HG03097 (cell line): Measurements from ENCODE around the gene NEUROG1.
"Not testable (repeated sequence)": the region's sequence is repeated elsewhere in the genome, so short reads cannot be mapped to it uniquely, and the experiment has no call there.

ENCODE experiments used
- ATAC-seq: cut with Tn5 transposase; IDR thresholded peaks from one replicate; pipeline ENCODE4 v1.9.1; 2021; ENCODE audit not compliant: unreplicated experiment, low FRiP score

The NEUROG1 gene

DNA sequence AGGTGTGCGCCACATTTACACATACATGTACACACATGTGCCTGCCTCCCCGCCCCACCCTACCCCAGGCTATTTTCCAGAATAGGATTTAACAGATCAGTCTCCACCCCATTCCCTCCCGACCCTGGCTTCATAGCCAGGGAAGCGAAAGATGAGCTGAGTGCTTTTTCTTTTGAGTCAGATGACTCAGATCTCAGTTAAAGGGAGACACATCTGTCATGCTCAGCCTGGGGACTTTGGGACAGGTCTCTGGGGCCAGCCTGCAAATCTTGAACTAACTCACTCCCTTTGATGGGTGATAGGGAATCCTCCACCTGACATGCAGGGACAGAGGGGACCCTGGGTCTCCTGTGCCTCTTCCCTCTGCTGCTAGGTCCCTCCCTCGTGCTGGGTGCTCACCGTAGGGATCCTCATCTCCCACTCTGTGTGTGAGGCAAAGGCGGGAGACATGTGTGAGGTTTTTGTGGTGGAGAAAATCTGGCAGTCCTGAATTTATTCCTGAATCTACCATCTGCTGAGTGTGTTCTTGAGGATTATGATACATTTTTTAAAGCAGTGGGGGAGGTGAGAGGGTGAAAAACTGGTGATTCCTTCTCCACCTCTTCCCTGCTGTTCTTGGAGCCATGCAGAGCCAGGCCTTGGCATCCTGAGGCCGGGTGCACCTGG, 37.7 kb downstream of the NEUROG1 start:
- no peak for ATAC-seq

- ATAC-seq = not testable (repeated sequence)
Observed at GRCh38 chr5:135495531-135495930, 40.2 kb downstream of the NEUROG1 start.

- ATAC-seq = no peak
Observed at GRCh38 chr5:135494196-135494595, 41.6 kb downstream of the NEUROG1 start.

GRCh38 chr5:135493406-135494180, 42.2 kb downstream of the NEUROG1 start:
- no peak for ATAC-seq

DNA sequence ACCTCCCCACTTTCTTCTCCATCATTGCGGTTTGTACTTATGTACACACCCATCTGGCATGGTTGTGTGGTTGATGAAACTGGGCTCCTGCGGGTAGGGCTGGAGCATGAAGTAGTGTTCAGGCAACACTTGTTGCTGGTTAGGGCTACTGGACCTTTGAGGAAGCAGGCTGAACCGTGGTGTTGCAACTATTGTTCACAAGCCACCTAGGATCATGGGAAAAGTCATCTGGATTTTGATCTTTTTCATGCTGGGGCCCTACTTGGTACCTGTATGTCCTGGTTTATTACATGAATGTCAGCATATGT, 43.5 kb downstream of the NEUROG1 start:
- no peak for ATAC-seq

GRCh38 chr5:135491552-135492318, 44.0 kb downstream of the NEUROG1 start:
- no peak for ATAC-seq

- ATAC-seq = no peak
Observed at GRCh38 chr5:135491038-135491551, 44.7 kb downstream of the NEUROG1 start.

DNA sequence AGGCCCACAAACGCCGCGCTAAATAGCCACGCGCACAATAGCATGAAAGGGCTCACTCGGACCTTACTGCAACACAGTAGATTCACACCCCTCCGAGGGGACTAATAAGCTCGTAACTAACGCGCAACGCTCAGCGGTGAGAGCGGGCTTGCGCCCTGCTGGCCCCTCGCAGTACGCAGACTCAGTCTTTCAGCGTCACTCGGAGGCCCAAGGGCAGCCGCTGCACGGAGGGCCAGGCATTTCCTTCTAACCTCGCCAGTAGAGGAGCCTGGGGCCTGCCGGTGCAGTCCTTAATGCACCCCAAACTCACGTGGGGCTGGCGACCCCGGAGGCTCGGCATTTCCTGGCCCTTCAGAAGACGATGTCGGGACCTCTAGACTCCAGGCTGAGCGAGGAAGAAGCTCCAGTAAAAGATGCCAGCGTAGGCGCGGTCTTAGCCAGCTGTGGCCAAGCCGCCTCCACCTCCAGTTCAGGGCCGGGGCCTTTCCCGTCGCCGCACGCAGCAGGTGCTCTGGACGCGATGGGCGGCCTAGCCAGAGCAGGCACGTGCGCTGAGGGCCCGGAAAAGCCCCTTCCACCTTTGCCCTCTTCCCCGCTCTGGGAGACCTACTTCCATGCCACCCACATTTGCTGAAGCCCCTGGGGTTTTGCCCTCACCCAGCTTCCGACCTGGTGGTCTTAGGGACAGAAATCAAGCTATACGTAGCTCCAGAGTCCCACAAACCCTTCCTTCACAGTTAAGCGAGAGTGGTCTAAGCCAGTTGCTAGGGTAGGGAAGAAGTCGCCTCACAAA, 45.3 kb downstream of the NEUROG1 start:
- no peak for ATAC-seq

GRCh38 chr5:135489466-135490244, 46.1 kb downstream of the NEUROG1 start:
- ATAC-seq = no peak

DNA sequence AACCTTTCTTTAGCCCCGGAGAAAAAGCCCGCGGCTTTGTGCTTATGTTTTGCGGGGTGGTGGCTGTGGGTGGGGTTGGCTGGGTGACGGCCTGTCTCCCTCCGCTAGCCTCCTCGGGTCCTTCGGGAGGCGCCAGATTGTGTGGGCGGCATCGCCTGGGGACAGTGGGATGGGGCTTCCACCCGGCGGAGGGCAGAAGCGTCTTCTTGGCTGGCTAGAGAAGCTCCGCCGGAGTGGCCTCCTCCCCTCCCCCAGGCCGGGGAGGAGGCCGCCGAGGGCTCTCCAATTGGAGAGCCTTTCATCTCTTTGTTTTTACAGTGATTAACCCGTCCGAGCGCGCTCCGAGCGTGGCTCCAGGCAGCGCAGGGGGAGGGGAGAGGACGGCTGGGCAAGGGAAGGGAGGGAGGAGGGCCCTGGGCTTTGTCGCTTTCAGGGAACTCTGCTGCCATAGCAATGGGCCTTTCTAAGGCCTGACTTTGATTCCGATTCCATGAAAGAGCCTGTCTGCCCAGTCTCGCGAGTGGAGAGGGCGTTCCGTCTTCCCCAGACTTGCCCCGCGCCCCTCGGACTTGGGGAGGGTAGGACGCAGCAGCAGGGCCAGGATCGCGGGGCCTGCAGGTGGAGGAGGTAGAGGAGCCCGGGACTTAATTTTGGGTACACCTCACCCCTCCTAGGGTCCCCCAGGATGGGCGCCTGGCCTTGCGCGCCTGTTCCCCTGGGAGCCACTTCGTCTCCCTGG, 46.9 kb downstream of the NEUROG1 start:
- ATAC-seq = no peak

DNA sequence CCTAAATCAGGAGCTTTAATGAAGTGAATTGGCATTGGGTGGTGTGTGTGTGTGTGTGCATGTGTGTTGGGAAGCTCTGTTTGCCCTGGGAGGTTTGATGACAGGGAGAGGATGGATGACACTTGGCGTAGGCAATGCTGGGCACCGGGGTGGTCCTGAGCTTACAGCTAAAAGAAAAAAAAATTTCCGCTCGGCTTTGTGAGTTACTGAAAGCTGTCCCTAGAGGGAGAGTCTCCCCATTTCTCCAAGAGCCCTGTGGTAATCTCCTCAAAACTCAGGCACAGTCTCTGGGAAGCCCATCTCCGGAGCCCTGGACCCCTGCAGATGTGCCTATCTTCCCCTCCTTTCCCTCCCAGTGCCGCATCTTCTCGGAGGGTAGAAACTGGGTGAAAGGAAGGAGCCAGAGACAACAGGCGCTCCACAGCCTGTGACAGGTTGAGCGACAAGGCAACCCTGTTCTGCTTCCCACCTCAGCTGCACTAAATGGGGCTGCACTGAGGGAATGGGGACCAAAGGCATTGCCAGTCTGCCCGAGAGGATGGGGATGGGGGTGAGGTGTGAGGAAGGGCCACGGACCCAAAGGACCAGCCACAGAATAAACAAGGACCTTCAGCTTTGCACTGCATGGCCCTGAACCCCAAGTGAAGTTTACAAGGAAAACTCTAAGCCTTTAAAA, 47.8 kb downstream of the NEUROG1 start:
- no peak for ATAC-seq

GRCh38 chr5:135487037-135487395, 48.7 kb downstream of the NEUROG1 start:
- no peak for ATAC-seq

DNA sequence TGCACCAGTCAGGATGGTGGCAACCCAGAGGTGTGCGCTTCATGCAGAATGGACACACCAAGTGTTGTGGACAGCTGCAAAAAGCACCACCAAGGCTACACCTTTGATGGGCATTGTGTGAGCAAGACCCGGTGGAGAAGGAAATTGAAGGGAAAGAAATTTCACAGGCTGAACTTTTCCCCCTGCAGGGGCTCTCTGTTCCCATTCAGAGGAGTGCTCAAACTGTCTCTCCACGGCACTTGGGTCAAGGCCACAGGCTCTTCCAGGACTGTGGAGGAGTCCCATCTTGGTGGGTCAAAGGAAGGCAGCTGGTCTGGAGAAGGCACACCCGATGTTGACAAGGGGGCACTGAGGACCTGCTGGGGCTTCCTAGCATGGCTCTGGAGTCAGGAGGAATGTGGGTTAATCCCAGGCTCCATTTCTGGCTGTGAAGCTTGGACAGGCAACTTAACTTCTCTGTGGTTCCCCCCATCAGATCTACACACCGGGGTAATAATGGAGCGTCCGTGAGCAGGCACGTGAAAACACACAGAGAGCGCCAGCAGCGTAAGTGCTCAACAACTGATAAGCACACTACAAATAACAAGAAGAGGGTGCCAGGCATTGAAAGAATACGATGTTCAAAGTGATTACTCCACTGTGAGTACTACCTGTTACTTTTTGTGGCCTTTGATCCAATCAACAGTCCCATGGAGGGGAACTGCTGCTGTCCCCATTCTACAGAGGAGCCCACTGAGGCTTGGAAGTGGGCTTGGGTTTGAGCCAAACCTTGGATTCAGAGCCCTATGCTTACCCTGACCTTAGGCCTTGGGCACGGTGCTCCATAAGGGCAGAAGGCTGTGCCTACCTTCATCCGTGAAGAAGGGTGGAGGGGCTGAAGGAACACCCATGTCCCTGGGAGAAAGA, 49.4 kb downstream of the NEUROG1 start:
- ATAC-seq = no peak

- ATAC-seq = no peak
Observed at GRCh38 chr5:135484674-135485086, 51.1 kb downstream of the NEUROG1 start.
